ENCODE measurements around the gene CSMD2. TPM values are rescaled to one million over a fixed set of nuclear protein-coding genes. Genes with fewer than 3 reads are reported as not detected.
A peak's percentile ranks its signal among the peaks of the same experiment; 100 is the strongest.

CSMD2 gene
- total and polyA plus RNA-seq, 2 of the 8 experiments (the other 6 are each of a cell fraction or from before 2014, with no cell fraction given) = 7.0 to 14.7 TPM

DNA sequence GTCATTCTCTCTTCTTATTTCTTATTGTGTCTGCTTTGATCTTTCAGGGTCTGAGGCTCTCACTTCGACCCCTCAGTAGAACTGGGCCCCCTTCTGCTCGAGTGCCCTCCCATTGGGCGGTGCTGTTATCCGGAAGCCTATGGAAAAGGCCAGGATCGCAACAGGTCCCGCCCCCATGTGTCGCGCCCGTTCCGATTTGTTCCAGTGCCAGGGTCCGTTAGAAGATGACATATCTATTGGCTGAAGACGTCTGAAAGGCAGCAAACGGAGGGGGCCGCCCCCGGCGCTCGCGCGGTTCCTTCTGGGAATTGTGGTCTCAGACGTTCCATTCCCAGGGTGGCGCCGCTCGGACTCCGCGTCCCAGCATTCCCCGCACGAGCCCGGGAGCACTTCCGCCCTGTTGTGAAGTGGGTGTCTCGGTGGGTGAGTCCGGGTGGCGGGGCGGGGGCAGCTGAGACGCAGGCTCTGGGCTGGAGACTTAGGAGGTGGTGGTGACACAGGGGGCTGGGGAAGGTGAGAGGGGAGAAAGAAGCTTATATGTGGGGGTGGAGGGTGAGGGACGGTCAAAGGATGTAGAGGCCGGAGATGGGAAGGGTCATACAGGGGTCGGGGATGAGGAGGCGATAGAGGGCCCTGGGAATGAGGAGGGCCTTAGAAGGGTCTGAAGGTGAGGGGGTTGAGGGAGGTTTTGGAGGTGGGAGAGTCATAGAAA is 692.6 kb downstream of the CSMD2 start, which contains the start of gene ZSCAN20 (continued):
- TF ChIP-seq RAD21 (IDR thresholded peaks at IDR 0.05 in 1 of 2, conservative IDR thresholded peaks at IDR 0.05 in 1 of 2; ENCODE audit: low read depth in 2 of 2, low read length in 2 of 2) (no peak), FOSL1 (IDR thresholded peaks at IDR 0.05; ENCODE audit: insufficient read depth, low read depth, low read length) (no peak), TBP (IDR thresholded peaks at IDR 0.05; ENCODE audit: low read depth, low read length) (no peak), EGR1 (IDR thresholded peaks at IDR 0.05; ENCODE audit: borderline replicate concordance, low read depth, low read length) (0 out of 2 replicates have a peak, but pooled peaks have one; percentile 37), NRF1 (IDR thresholded peaks at IDR 0.05; ENCODE audit: low read depth, low read length) (no peak), KDM4A (IDR thresholded peaks at IDR 0.05; ENCODE audit: low read depth, low read length, severe bottlenecking) (peak; percentile 63), ZNF274 (IDR thresholded peaks at IDR 0.05; ENCODE audit: borderline replicate concordance, extremely low read depth, low read length) (no peak), SP2 (IDR thresholded peaks at IDR 0.05; ENCODE audit: low read length) (peak; percentile 67), RNF2 (IDR thresholded peaks at IDR 0.05; ENCODE audit: borderline replicate concordance, low read depth, low read length, missing control alignments, poor library complexity, severe bottlenecking) (no peak), CEBPB (IDR thresholded peaks at IDR 0.05; ENCODE audit: low read depth, low read length) (no peak), TAF1 (IDR thresholded peaks at IDR 0.05; ENCODE audit: low read depth, low read length) (no peak), SIX5 (IDR thresholded peaks at IDR 0.05; ENCODE audit: low read depth, low read length) (peak; percentile 63), KDM5A (IDR thresholded peaks at IDR 0.05; ENCODE audit: low read length) (no peak), POLR2AphosphoS5 (IDR thresholded peaks at IDR 0.05; ENCODE audit: low read depth, low read length) (no peak; the same call in 1 of the 2 replicates), POU5F1 (IDR thresholded peaks at IDR 0.05; ENCODE audit: low read depth, low read length) (no peak), YY1 (IDR thresholded peaks at IDR 0.05; ENCODE audit: low read depth, low read length) (no peak)
- TF ChIP-seq, protein P1, sequence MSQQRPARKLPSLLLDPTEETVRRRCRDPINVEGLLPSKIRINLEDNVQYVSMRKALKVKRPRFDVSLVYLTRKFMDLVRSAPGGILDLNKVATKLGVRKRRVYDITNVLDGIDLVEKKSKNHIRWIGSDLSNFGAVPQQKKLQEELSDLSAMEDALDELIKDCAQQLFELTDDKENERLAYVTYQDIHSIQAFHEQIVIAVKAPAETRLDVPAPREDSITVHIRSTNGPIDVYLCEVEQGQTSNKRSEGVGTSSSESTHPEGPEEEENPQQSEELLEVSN (IDR thresholded peaks at IDR 0.05) = no peak
- TF ChIP-seq, protein P2, sequence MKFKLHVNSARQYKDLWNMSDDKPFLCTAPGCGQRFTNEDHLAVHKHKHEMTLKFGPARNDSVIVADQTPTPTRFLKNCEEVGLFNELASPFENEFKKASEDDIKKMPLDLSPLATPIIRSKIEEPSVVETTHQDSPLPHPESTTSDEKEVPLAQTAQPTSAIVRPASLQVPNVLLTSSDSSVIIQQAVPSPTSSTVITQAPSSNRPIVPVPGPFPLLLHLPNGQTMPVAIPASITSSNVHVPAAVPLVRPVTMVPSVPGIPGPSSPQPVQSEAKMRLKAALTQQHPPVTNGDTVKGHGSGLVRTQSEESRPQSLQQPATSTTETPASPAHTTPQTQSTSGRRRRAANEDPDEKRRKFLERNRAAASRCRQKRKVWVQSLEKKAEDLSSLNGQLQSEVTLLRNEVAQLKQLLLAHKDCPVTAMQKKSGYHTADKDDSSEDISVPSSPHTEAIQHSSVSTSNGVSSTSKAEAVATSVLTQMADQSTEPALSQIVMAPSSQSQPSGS (IDR thresholded peaks at IDR 0.05; ENCODE audit: low read length) = no peak
